ENCODE measurements around the gene STARD13.

DNA sequence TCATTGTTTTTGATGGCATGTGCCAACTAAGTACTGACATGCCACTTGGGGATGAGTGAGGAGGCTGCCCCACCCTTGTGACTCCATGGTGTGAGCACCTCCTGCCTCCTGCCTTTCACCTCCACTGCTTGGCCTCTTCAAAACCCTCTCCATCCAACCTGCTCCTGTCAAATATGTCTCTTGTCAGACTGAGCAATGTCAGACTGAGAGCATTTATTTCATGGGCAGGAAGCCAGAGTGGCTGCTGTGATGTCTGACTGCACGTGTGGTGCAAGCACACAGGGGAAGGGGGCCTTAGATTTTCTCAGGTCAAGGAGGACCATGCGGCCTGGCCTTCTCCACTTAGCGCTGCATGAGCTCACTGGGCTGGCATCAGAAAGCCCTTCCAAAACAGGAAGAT is 68.3 kb downstream of the STARD13 start:
- TF ChIP-seq, protein P1, sequence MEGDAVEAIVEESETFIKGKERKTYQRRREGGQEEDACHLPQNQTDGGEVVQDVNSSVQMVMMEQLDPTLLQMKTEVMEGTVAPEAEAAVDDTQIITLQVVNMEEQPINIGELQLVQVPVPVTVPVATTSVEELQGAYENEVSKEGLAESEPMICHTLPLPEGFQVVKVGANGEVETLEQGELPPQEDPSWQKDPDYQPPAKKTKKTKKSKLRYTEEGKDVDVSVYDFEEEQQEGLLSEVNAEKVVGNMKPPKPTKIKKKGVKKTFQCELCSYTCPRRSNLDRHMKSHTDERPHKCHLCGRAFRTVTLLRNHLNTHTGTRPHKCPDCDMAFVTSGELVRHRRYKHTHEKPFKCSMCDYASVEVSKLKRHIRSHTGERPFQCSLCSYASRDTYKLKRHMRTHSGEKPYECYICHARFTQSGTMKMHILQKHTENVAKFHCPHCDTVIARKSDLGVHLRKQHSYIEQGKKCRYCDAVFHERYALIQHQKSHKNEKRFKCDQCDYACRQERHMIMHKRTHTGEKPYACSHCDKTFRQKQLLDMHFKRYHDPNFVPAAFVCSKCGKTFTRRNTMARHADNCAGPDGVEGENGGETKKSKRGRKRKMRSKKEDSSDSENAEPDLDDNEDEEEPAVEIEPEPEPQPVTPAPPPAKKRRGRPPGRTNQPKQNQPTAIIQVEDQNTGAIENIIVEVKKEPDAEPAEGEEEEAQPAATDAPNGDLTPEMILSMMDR (IDR thresholded peaks at IDR 0.05) = no peak
- TF ChIP-seq POLR2A (IDR thresholded peaks at IDR 0.05) = no peak
